HG03439 (cell line): ENCODE results near the gene IL36RN.
"Not testable (repeated sequence)": the region's sequence is repeated elsewhere in the genome, so short reads cannot be mapped to it uniquely, and the experiment has no call there.

Experiments
- ATAC-seq: cut with Tn5 transposase; IDR thresholded peaks from one replicate; pipeline ENCODE4 v1.9.1; 2021; ENCODE audit warnings: mild to moderate bottlenecking, moderate library complexity; ENCODE audit not compliant: unreplicated experiment

The IL36RN gene

GRCh38 chr2:113072584-113072983 lies 13.6 kb downstream of the IL36RN start:
- ATAC-seq: no peak

GRCh38 chr2:113073325-113073834 lies 14.4 kb downstream of the IL36RN start:
- ATAC-seq: no peak

GRCh38 chr2:113075030-113075429 lies 16.0 kb downstream of the IL36RN start:
- ATAC-seq: no peak

GRCh38 chr2:113075600-113075999 lies 16.6 kb downstream of the IL36RN start:
- no peak for ATAC-seq

- ATAC-seq: no peak
These were observed 18.1 kb downstream of the IL36RN start for GRCh38 chr2:113076954-113077669.

- no peak for ATAC-seq
These were observed 18.9 kb downstream of the IL36RN start for GRCh38 chr2:113077921-113078320.

GRCh38 chr2:113078350-113078839 lies 19.4 kb downstream of the IL36RN start:
- no peak for ATAC-seq

- no peak for ATAC-seq
These were observed 20.1 kb downstream of the IL36RN start for GRCh38 chr2:113079131-113079530.

GRCh38 chr2:113080134-113080533 lies 21.1 kb downstream of the IL36RN start:
- ATAC-seq: no peak

- no peak for ATAC-seq
These were observed 22.7 kb downstream of the IL36RN start for GRCh38 chr2:113081488-113082210.

- ATAC-seq: no peak
These were observed 24.3 kb downstream of the IL36RN start for GRCh38 chr2:113083296-113083695.

- no peak for ATAC-seq
These were observed 25.4 kb downstream of the IL36RN start for GRCh38 chr2:113084249-113085000.

- ATAC-seq: no peak
These were observed 26.5 kb downstream of the IL36RN start for GRCh38 chr2:113085542-113085941.

GRCh38 chr2:113088213-113088992 lies 29.4 kb downstream of the IL36RN start:
- no peak for ATAC-seq

GRCh38 chr2:113089916-113090315 lies 30.9 kb downstream of the IL36RN start:
- ATAC-seq: no peak

- no peak for ATAC-seq
These were observed 32.4 kb downstream of the IL36RN start for GRCh38 chr2:113091231-113091896.

GRCh38 chr2:113092864-113093612 lies 34.0 kb downstream of the IL36RN start:
- no peak for ATAC-seq

- no peak for ATAC-seq
These were observed 34.6 kb downstream of the IL36RN start for GRCh38 chr2:113093613-113093977.

GRCh38 chr2:113096306-113096705 lies 37.3 kb downstream of the IL36RN start:
- not testable (repeated sequence) for ATAC-seq
